A673 (cell line): Measurements from ENCODE around the gene GARNL3. TPM values are rescaled to one million over a fixed set of nuclear protein-coding genes. Genes with fewer than 3 reads are reported as not detected.

Experiments
- BruUV-seq: library from RNA; stranded (reverse); fragments of 400-500 nt; replicated peaks from 2 replicates; lab custom pipeline; 2021; lab: Mats Ljungman, UMichigan
- CTCF ChIA-PET: fragments of 300-600 bp; sonication (Branson Sonifier 250); formaldehyde crosslinking; loops from one replicate; lab custom pipeline; 2022; ENCODE audit warnings: antibody characterized with exemption; lab: Charles Lee
- POLR2A ChIA-PET: fragments of 300-600 bp; sonication (Branson Sonifier 250); formaldehyde crosslinking; loops from one replicate; lab custom pipeline; 2022; ENCODE audit warnings: antibody characterized with exemption; ENCODE audit not compliant: low non-redundant PET; lab: Charles Lee
- DNase-seq: peaks from one replicate; pipeline ENCODE4 v3.0.0-alpha.2; 2015; ENCODE audit warnings: low spot score
- H3K27ac ChIP-seq: fragments of 200-600 bp; sonication (generic); 2 replicates; pipeline ENCODE4 v1.5.1; 2016; ENCODE audit warnings: mixed run types, low read depth, mild to moderate bottlenecking, mixed read lengths, antibody characterized with exemption, low read length; ENCODE audit not compliant: poor library complexity, severe bottlenecking
- H3K27me3 ChIP-seq: fragments of 200-600 bp; sonication (generic); replicated peaks from 2 replicates; pipeline ENCODE4 v1.6.1; 2017; ENCODE audit warnings: mixed run types, low read depth, mild to moderate bottlenecking, mixed read lengths, antibody characterized with exemption, low read length; ENCODE audit not compliant: insufficient read depth, poor library complexity
- H3K36me3 ChIP-seq: fragments of 200-600 bp; sonication (generic); 2 replicates; pipeline ENCODE4 v1.6.1; 2016; ENCODE audit warnings: mixed run types, mild to moderate bottlenecking, mixed read lengths, antibody characterized with exemption, low read length; ENCODE audit not compliant: insufficient read depth, poor library complexity, severe bottlenecking
- H3K4me1 ChIP-seq: fragments of 200-600 bp; sonication (generic); 2 replicates; pipeline ENCODE4 v1.6.1; 2017; ENCODE audit warnings: mixed run types, mild to moderate bottlenecking, mixed read lengths, antibody characterized with exemption, low read length; ENCODE audit not compliant: insufficient read depth, poor library complexity, severe bottlenecking
- H3K4me3 ChIP-seq: fragments of 200-600 bp; sonication (generic); 2 replicates; pipeline ENCODE4 v1.5.1; 2016; ENCODE audit warnings: low read depth, mixed run types, mild to moderate bottlenecking, mixed read lengths, low read length; ENCODE audit not compliant: poor library complexity, severe bottlenecking
- H3K9me3 ChIP-seq: fragments of 200-600 bp; sonication (generic); 2 replicates; pipeline ENCODE4 v1.6.1; 2016; ENCODE audit warnings: mixed run types, low read depth, mild to moderate bottlenecking, mixed read lengths, antibody characterized with exemption, low read length; ENCODE audit not compliant: poor library complexity, severe bottlenecking
- CTCF ChIP-seq: fragments of 300-800, 200-600 bp; sonication (generic); conservative IDR thresholded peaks from 2 replicates; pipeline ENCODE4 v1.5.1; 2017; ENCODE audit warnings: low read depth, mild to moderate bottlenecking, antibody characterized with exemption, low read length, moderate library complexity, mixed read lengths
- EZH2 ChIP-seq: fragments of 200-600 bp; sonication (generic); IDR thresholded peaks from 2 replicates; pipeline ENCODE4 v1.6.1; 2017; ENCODE audit warnings: borderline replicate concordance, low read depth, mild to moderate bottlenecking, mixed read lengths, antibody characterized with exemption, low read length; ENCODE audit not compliant: poor library complexity, severe bottlenecking
- intact Hi-C: fragments of 100-400 bp; cut with micrococcal nuclease; formaldehyde crosslinking; loops from one replicate; pipeline ENCODE4 v1.10.0; 2022; ENCODE audit not compliant: unreplicated experiment
- total RNA-seq: library from RNA; stranded (reverse); gene quantifications from 2 replicates; pipeline ENCODE4 v1.2.3, GENCODE V29; 2021

GARNL3 gene
- total RNA-seq, 1 experiment from 2014 or later: 7.8 TPM

- BruUV-seq: no TSS peak
- TF ChIP-seq CTCF (no peak), EZH2 (no peak)
- no peak for DNase-seq
- intact Hi-C loops: no loop called here
- Histone ChIP-seq H3K9me3 (no peaks in the 10 kb centered on the region), H3K27ac (no peak overlapping the region), H3K4me1 (no peaks in the 10 kb centered on the region), H3K27me3 (no peaks in the 10 kb centered on the region), H3K4me3 (no peak overlapping the region), H3K36me3 (no peaks in the 10 kb centered on the region)
- ChIA-PET POLR2A (no interaction called here), CTCF (no interaction called here)
Observed at GRCh38 chr9:127216210-127216887, 48.2 kb upstream of the GARNL3 start.

DNA sequence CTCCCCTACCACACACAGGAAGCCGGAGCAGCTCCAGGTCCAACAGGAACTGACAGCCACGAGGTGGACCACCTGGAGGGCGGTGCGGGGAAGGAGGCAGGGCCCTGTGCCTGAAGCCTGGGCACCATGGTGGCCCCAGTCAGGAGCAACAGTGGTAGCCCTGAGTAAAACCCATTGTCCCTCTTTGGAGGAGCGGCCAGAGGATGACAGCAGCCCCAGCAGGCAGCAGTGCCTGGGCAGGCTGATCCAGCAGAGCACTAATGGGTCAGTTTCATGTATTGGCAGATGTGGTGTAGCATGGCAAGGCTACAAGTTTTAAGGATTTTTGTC, 47.7 kb upstream of the GARNL3 start:
- Histone ChIP-seq H3K27me3 (no peaks in the 10 kb centered on the region), H3K9me3 (no peaks in the 10 kb centered on the region), H3K4me1 (no peaks in the 10 kb centered on the region), H3K4me3 (no peak overlapping the region), H3K36me3 (no peaks in the 10 kb centered on the region), H3K27ac (no peak overlapping the region)
- no TSS peak for BruUV-seq
- no peak for DNase-seq
- TF ChIP-seq CTCF (no peak), EZH2 (no peak)
- ChIA-PET CTCF (no interaction called here), POLR2A (no interaction called here)
- intact Hi-C loops: no loop called here

DNA sequence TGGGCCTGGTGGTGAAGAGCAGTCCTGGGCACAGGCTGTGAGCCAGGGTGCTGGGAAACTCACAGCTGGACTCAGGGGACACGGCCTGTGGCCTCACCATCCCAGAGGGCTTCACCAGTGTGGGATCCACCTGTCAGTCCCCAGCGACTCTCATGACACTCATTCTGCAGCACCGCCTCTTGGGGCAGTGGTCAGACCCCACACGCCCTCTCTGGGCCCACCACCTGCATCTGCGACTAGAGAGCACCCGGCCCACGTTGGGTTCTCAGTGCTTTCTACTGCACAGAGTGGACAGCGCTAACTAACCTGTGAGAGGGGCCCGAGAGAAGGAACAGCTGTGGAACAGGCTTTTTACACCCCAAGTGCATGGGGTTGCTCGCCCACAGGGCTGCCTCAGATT, 45.8 kb upstream of the GARNL3 start:
- no peak overlapping the region for H3K4me3 ChIP-seq
- H3K27me3 ChIP-seq: no peaks in the 10 kb centered on the region
- DNase-seq: no peak
- BruUV-seq: no TSS peak
- TF ChIP-seq EZH2 (no peak), CTCF (no peak)
- CTCF ChIA-PET: no interaction called here
- H3K36me3 ChIP-seq: no peaks in the 10 kb centered on the region
- intact Hi-C loops: no loop called here
- no peaks in the 10 kb centered on the region for H3K9me3 ChIP-seq
- POLR2A ChIA-PET: no interaction called here
- peaks cover 2% of the 10 kb centered on the region for H3K4me1 ChIP-seq
- no peak overlapping the region for H3K27ac ChIP-seq
